GM19193 (cell line): ENCODE data around the gene ST6GALNAC3.

Experiments
- POLR2A ChIP-seq: IDR thresholded peaks from 4 replicates; pipeline ENCODE4 v1.6.1; 2011; ENCODE audit not compliant: insufficient read depth, insufficient read length; ENCODE audit errors: extremely low read depth

The ST6GALNAC3 gene

GRCh38 chr1:76113446-76113845 lies 38.9 kb downstream of the ST6GALNAC3 start:
- TF ChIP-seq POLR2A: no peak

- no peak for TF ChIP-seq POLR2A
Measured at GRCh38 chr1:76115171-76115570, 40.6 kb downstream of the ST6GALNAC3 start.

GRCh38 chr1:76121850-76122249 lies 47.3 kb downstream of the ST6GALNAC3 start:
- TF ChIP-seq POLR2A: no peak

- TF ChIP-seq POLR2A: no peak
Measured at GRCh38 chr1:76122271-76122670, 47.7 kb downstream of the ST6GALNAC3 start.

GRCh38 chr1:76124196-76124595 lies 49.6 kb downstream of the ST6GALNAC3 start:
- TF ChIP-seq POLR2A: no peak

- TF ChIP-seq POLR2A: no peak
Measured at GRCh38 chr1:76125473-76126219, 51.1 kb downstream of the ST6GALNAC3 start.

- TF ChIP-seq POLR2A: no peak
Measured at GRCh38 chr1:76128096-76128495, 53.5 kb downstream of the ST6GALNAC3 start.

GRCh38 chr1:76129731-76130130 lies 55.2 kb downstream of the ST6GALNAC3 start:
- no peak for TF ChIP-seq POLR2A

GRCh38 chr1:76130992-76131391 lies 56.4 kb downstream of the ST6GALNAC3 start:
- TF ChIP-seq POLR2A: no peak

GRCh38 chr1:76133977-76134376 lies 59.4 kb downstream of the ST6GALNAC3 start:
- no peak for TF ChIP-seq POLR2A

- no peak for TF ChIP-seq POLR2A
Measured at GRCh38 chr1:76135835-76136234, 61.3 kb downstream of the ST6GALNAC3 start.

- no peak for TF ChIP-seq POLR2A
Measured at GRCh38 chr1:76136894-76137293, 62.3 kb downstream of the ST6GALNAC3 start.

GRCh38 chr1:76137746-76138145 lies 63.2 kb downstream of the ST6GALNAC3 start:
- no peak for TF ChIP-seq POLR2A

GRCh38 chr1:76138217-76138616 lies 63.7 kb downstream of the ST6GALNAC3 start:
- no peak for TF ChIP-seq POLR2A

- no peak for TF ChIP-seq POLR2A
Measured at GRCh38 chr1:76140227-76140626, 65.7 kb downstream of the ST6GALNAC3 start.

GRCh38 chr1:76141929-76142328 lies 67.4 kb downstream of the ST6GALNAC3 start:
- no peak for TF ChIP-seq POLR2A
